Neural crest cell (in vitro differentiated cells): ENCODE results near the gene PF4V1. TPM values are rescaled to one million over a fixed set of nuclear protein-coding genes. Genes with fewer than 3 reads are reported as not detected.

Experiments
- DNase-seq: peaks from one replicate; pipeline ENCODE4 v3.0.0; 2021; ENCODE audit warnings: low read depth, mixed read lengths, low spot score
- H3K27ac Mint-ChIP-seq: one replicate; pipeline ENCODE4 v1.8.0; 2021; ENCODE audit warnings: mild to moderate bottlenecking, mixed read lengths; ENCODE audit not compliant: unreplicated experiment
- H3K27me3 Mint-ChIP-seq: 2 replicates; pipeline ENCODE4 v1.8.0; 2021; ENCODE audit warnings: low read depth, mild to moderate bottlenecking, mixed read lengths
- H3K36me3 Mint-ChIP-seq: 2 replicates; pipeline ENCODE4 v1.8.0; 2021; ENCODE audit warnings: low read depth, mild to moderate bottlenecking, mixed read lengths
- H3K4me1 Mint-ChIP-seq: 2 replicates; pipeline ENCODE4 v1.8.0; 2021; ENCODE audit warnings: mixed read lengths
- H3K4me3 Mint-ChIP-seq: one replicate; pipeline ENCODE4 v1.8.0; 2021; ENCODE audit warnings: mild to moderate bottlenecking, mixed read lengths
- H3K9me3 Mint-ChIP-seq: 2 replicates; pipeline ENCODE4 v1.8.0; 2021; ENCODE audit warnings: mixed read lengths
- CTCF ChIP-seq: fragments of 200-600 bp; sonication (generic); conservative IDR thresholded peaks from 2 replicates; pipeline ENCODE4 v1.5.0; 2021; ENCODE audit warnings: antibody characterized with exemption, mild to moderate bottlenecking
- total RNA-seq: library from RNA; stranded (reverse); gene quantifications from 2 replicates; pipeline ENCODE4 v1.2.1, GENCODE V29; 2021

The PF4V1 gene
- total RNA-seq, 1 donor from 2014 or later = not detected

GRCh38 chr4:73816814-73817213 is 36.3 kb upstream of the PF4V1 start:
- Mint-ChIP-seq H3K27me3 (no peaks in the 10 kb centered on the region), H3K9me3 (peaks cover 4% of the 10 kb centered on the region), H3K4me1 (no peaks in the 10 kb centered on the region), H3K36me3 (no peaks in the 10 kb centered on the region), H3K27ac (no peak overlapping the region), H3K4me3 (no peak overlapping the region)
- no peak for TF ChIP-seq CTCF
- DNase-seq = no peak

DNA sequence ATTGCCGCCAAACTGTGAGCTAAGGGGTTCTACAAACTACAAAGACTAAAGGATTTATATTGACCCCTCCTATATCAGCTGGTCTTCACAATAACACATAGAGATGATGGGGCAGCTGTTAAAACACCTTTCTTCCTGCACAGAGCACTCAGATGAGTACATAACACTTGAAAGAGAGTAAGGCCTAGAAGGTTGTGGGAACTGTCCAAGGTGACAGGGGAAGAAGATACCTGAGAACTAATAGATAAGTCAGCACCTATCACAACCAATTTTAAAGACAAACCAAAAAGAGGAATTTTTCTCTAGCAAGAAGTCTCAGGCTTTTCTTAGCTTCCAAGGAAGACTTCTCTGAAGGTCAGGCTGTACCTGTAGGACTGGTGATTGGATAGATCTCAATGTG is 35.8 kb upstream of the PF4V1 start:
- Mint-ChIP-seq H3K9me3 (peaks cover 4% of the 10 kb centered on the region), H3K27ac (no peak overlapping the region), H3K36me3 (no peaks in the 10 kb centered on the region), H3K27me3 (no peaks in the 10 kb centered on the region), H3K4me3 (no peak overlapping the region), H3K4me1 (no peaks in the 10 kb centered on the region)
- DNase-seq = no peak
- TF ChIP-seq CTCF = no peak

DNA sequence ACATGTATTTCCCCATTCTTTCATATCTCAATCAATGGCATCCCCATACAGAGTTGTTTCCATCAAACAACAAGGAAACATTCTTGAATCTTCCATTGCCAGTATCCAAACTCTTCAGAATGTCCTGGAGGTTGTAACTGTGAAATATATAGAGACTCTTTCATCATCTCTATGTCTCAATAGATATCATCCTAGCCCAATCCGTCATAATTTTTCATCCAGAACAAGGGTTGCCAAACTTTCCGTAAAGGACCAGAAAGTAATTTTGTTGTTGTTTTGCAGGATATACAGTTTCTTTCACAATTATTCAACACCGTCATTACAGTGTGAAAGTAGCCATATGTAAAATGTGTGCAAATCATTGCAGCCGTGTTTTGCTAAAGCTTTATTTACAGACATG is 31.8 kb upstream of the PF4V1 start:
- Mint-ChIP-seq H3K4me1 (no peaks in the 10 kb centered on the region), H3K9me3 (peaks cover 3% of the 10 kb centered on the region), H3K27ac (no peak overlapping the region), H3K27me3 (peaks cover 2% of the 10 kb centered on the region), H3K36me3 (no peaks in the 10 kb centered on the region), H3K4me3 (no peak overlapping the region)
- no peak for DNase-seq
- no peak for TF ChIP-seq CTCF

DNA sequence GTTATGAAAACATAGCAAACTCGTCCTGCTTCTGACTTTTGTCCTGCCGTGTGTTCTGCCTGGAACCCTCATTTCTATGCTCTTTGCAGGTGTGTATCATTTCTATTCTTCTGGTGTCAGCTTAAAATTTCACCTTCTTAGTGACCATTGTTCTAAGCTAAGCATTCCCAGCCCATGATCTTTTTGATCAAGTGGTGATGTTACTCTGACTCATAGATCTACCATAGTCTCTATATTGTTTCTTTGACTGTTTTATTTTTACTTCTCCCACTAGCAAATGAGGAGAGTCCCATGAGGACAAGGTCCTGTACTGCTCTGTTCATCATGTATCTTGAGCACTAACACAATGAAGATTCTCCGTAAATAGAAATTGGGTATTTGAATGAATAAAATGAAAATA is 30.7 kb upstream of the PF4V1 start:
- no peak for DNase-seq
- Mint-ChIP-seq H3K36me3 (no peaks in the 10 kb centered on the region), H3K27ac (no peak overlapping the region), H3K27me3 (peaks cover 2% of the 10 kb centered on the region), H3K4me3 (no peak overlapping the region), H3K4me1 (no peaks in the 10 kb centered on the region), H3K9me3 (peaks cover 3% of the 10 kb centered on the region)
- no peak for TF ChIP-seq CTCF

- Mint-ChIP-seq H3K9me3 (peaks cover 6% of the 10 kb centered on the region), H3K4me1 (no peaks in the 10 kb centered on the region), H3K27ac (no peak overlapping the region), H3K27me3 (peaks cover 2% of the 10 kb centered on the region), H3K36me3 (peaks cover 2% of the 10 kb centered on the region), H3K4me3 (no peak overlapping the region)
- TF ChIP-seq CTCF = no peak
- DNase-seq = no peak
Measured at GRCh38 chr4:73822812-73823504, 30.1 kb upstream of the PF4V1 start.
